Kidney (tissue), 14 donors: Measurements from ENCODE around the gene PHF2. TPM values are rescaled to one million over a fixed set of nuclear protein-coding genes. Genes with fewer than 3 reads are reported as not detected.

Experiments used
- DNase-seq, 5 donors: peaks; one replicate each; pipeline ENCODE4 v3.0.0-alpha.2; 2013 to 2020
- FAIRE-seq: peaks from 2 replicates; lab custom pipeline; 2012; peaks lifted over from hg19 to GRCh38; lab: Jason Lieb, UNC
- H3K27ac ChIP-seq, 2 donors: one replicate each; pipeline ENCODE4 v1.7.0; 2013; ENCODE audit warnings: low read depth in 2 of 2, low read length in 2 of 2, inconsistent platforms in 1 of 2
- H3K27me3 ChIP-seq: one replicate; pipeline ENCODE4 v1.7.1; 2013; ENCODE audit warnings: low read length, inconsistent platforms; ENCODE audit not compliant: control insufficient read depth, insufficient read depth
- H3K36me3 ChIP-seq, 3 donors: one replicate each; pipeline versions ENCODE4 v1.7.0 to v1.7.1; 2013; ENCODE audit warnings: low read length in 3 of 3, control low read depth in 1 of 3, inconsistent platforms in 1 of 3; ENCODE audit not compliant: insufficient read depth in 3 of 3, control insufficient read depth in 2 of 3
- H3K4me1 ChIP-seq, 3 donors: one replicate each; pipeline versions ENCODE4 v1.7.0 to v1.7.1; 2013; ENCODE audit warnings: low read length in 3 of 3, inconsistent platforms in 1 of 3, low read depth in 1 of 3; ENCODE audit not compliant: control insufficient read depth in 2 of 3, insufficient read depth in 2 of 3
- H3K4me3 ChIP-seq, 3 donors: one replicate each; pipeline versions ENCODE4 v1.7.0 to v1.8.1; 2013; ENCODE audit warnings: low read length in 3 of 3, control low read depth in 1 of 3, inconsistent platforms in 1 of 3
- H3K9ac ChIP-seq, 3 donors: one replicate each; pipeline versions ENCODE4 v1.7.0 to v1.7.1; 2013; ENCODE audit warnings: low read length in 3 of 3, control low read depth in 1 of 3, inconsistent platforms in 1 of 3
- H3K9me3 ChIP-seq, 3 donors: one replicate each; pipeline versions ENCODE4 v1.7.0 to v1.7.1; 2013; ENCODE audit warnings: low read length in 3 of 3, control low read depth in 1 of 3, inconsistent platforms in 1 of 3; ENCODE audit not compliant: control insufficient read depth in 2 of 3, insufficient read depth in 1 of 3
- CTCF ChIP-seq: IDR thresholded peaks from 3 replicates; pipeline ENCODE4 v1.5.1; 2012; ENCODE audit warnings: mild to moderate bottlenecking, moderate library complexity, borderline replicate concordance; ENCODE audit not compliant: insufficient read depth; ENCODE audit errors: extremely low read depth
- intact Hi-C: fragments of 100-400 bp; cut with DNase I; formaldehyde crosslinking; loops from one replicate; pipeline ENCODE4 v1.11.1; 2022
- polyA plus RNA-seq: library from polyadenylated mRNA; stranded (reverse); fragments of 350-450 nt; fragmentation: Illumina TruSeq; extraction: RNeasy Lipid Tissue Mini Kit (QIAGEN cat#74804); gene quantifications from one replicate; pipeline ENCODE4 v1.2.3, GENCODE V29; 2014; ENCODE audit warnings: low read depth, low replicate concordance; ENCODE audit not compliant: insufficient read depth
- total RNA-seq: library from RNA; stranded (reverse); fragmentation: NEBNext Ultra II Directional; extraction: Animal tissue kit (Norgen Biotek cat#: 25700); gene quantifications from one replicate; pipeline ENCODE4 v1.2.1, GENCODE V29; 2021
- donor health status: control.
- donor health status: control.
- donor health status: control.
- donor health status: control.
- donor health status: control.
- donor health status: DM: yes; HTN: yes; CAD: no.
- donor health status: Normal renal cell carcinoma (clear cell type).

The PHF2 gene
- total and polyA plus RNA-seq, 2 donors from 2014 or later = 10.2 to 30.7 TPM

GRCh38 chr9:93721417-93721965, 145.1 kb downstream of the PHF2 start:
- H3K36me3 ChIP-seq = no peaks in the 10 kb centered on the region
- intact Hi-C loops = no loop called here
- DNase-seq (no peak), FAIRE-seq (no peak)
- peaks cover 0 to 16% (median 0%) of the 10 kb centered on the region in 3 donors for H3K9me3 ChIP-seq
- no peak overlapping the region for H3K27ac ChIP-seq
- no peak overlapping the region for H3K4me3 ChIP-seq
- no peak for TF ChIP-seq CTCF
- no peaks in the 10 kb centered on the region for H3K27me3 ChIP-seq
- H3K4me1 ChIP-seq = no peaks in the 10 kb centered on the region
- H3K9ac ChIP-seq = no peak overlapping the region

- Histone ChIP-seq H3K4me1 (no peaks in the 10 kb centered on the region), H3K27me3 (no peaks in the 10 kb centered on the region), H3K9me3 (peaks cover 0 to 13% (median 0%) of the 10 kb centered on the region in 3 donors), H3K9ac (no peak overlapping the region), H3K4me3 (no peak overlapping the region), H3K27ac (no peak overlapping the region), H3K36me3 (no peaks in the 10 kb centered on the region)
- TF ChIP-seq CTCF = no peak
- DNase-seq = peak in 1 of 5 donors; percentile 2
- no peak for FAIRE-seq
- intact Hi-C loops = no loop called here
Measured at GRCh38 chr9:93724852-93725251, 148.5 kb downstream of the PHF2 start.

GRCh38 chr9:93725382-93725781, 149.0 kb downstream of the PHF2 start:
- Histone ChIP-seq H3K9ac (no peak overlapping the region), H3K9me3 (peaks cover 0 to 13% (median 0%) of the 10 kb centered on the region in 3 donors), H3K4me3 (no peak overlapping the region), H3K4me1 (no peaks in the 10 kb centered on the region), H3K27me3 (no peaks in the 10 kb centered on the region), H3K27ac (no peak overlapping the region), H3K36me3 (no peaks in the 10 kb centered on the region)
- DNase-seq = peak in 1 of 5 donors; percentile 25
- FAIRE-seq = no peak
- intact Hi-C loops = no loop called here
- TF ChIP-seq CTCF = no peak

GRCh38 chr9:93726147-93726546, 149.8 kb downstream of the PHF2 start:
- Histone ChIP-seq H3K27ac (no peak overlapping the region), H3K9me3 (peaks cover 0 to 15% (median 0%) of the 10 kb centered on the region in 3 donors), H3K27me3 (no peaks in the 10 kb centered on the region), H3K9ac (no peak overlapping the region), H3K36me3 (no peaks in the 10 kb centered on the region), H3K4me1 (no peaks in the 10 kb centered on the region), H3K4me3 (no peak overlapping the region)
- intact Hi-C loops = no loop called here
- no peak for TF ChIP-seq CTCF
- DNase-seq (no peak), FAIRE-seq (no peak)
